Fibroblast of pulmonary artery (primary cell): ENCODE results near the gene TTC7B.
A peak's percentile ranks its signal among the peaks of the same experiment; 100 is the strongest.

Experiments
- DNase-seq: peaks from one replicate; pipeline ENCODE4 v3.0.0-alpha.2; 2010; ENCODE audit warnings: low read depth
- H3K4me3 ChIP-seq: replicated peaks from 2 replicates; pipeline ENCODE4 v1.5.1; 2011; ENCODE audit warnings: low read depth, mild to moderate bottlenecking, control low read depth, low read length, moderate library complexity
- CTCF ChIP-seq: IDR thresholded peaks from 2 replicates; pipeline ENCODE4 v1.5.1; 2011; ENCODE audit warnings: mild to moderate bottlenecking, control low read depth, low read length, inconsistent platforms; ENCODE audit errors: missing control alignments

The TTC7B gene

DNA sequence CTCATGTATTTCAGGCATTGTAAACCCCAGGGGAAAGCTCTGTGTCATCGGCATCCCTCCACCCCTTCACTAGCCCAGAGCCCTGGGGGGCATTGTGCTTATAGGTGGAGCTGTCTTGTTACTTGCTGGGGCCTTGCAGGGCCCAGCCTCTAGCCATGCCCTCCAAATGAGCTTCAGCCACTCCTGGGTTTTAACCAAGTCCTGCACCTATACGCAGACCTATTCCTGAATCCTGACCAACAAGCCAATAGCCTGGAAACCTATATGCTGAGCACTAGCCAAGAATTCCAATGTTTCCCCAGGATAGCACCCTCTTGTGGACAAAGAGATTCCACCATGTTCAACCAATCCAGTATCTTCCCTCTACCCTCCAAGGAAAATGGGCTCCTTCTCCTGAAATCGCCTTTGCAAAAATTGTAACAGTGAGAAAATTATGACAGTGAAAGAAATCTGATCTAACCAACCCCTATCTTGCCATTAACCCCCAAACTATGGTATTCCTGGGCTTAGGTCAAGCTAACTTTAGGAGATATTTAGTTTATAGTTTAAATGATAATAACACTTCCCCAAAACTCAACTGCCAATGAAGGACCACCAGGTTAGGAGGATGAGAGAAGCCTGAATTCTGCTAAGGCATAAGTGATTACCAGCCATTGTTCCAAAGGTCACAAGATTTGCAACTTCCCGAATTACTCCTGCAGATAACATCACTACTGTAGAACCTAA, 55.5 kb downstream of the TTC7B start:
- TF ChIP-seq CTCF: peak; percentile 74
- no peak overlapping the region for H3K4me3 ChIP-seq
- peak; percentile 71 for DNase-seq

DNA sequence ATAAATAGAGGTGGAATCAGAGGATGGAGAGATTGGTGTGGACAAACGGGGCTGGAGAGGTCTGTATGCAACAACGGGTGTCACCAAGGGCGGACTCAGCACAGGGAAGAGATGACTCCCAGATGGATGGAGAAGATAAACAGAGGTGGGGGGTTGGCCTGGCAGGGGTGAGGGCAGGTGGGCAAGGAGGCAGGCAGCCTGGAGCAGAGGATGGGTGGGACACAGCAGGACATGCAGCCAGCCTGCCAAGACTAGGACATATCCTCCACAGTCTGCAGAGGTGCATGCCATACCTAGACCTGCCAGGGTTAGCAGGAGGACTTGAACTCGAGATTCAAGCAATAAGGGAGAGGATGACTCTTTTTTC, 56.2 kb downstream of the TTC7B start:
- no peak overlapping the region for H3K4me3 ChIP-seq
- no peak for TF ChIP-seq CTCF
- DNase-seq: no peak

DNA sequence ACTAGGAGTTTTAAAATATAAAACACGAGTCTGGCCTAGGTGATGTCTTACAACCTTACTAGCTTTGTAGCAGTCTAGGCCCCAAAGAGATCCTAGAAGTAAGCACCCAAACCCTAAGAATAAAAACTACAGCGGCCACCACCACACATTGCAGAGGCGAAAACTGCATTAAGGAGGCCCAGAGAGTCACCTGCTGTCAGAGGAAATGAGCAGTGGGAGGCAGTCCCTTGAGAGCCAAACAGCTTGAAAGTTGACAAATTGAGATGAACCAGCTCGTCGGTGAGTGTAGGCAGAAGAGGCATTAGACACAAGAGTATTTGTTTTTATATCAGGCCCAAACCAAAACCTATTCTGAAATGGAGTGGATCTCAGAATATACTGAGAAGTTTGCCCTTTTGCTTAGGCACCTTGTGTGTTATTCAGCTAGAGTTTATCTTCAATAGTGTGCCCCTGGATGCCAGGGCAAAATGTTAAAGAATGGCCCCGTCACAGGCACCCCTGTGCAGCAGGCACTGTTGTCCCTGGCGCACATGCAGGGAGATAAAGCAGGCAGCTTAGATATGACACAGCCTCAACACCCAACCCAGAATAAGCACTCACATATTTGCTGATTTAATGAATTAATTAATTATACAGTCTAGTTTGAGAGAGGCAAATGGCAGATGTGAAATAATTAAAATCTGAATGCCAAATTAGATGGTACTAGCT, 56.7 kb downstream of the TTC7B start:
- H3K4me3 ChIP-seq: no peak overlapping the region
- DNase-seq: no peak
- TF ChIP-seq CTCF: no peak

DNA sequence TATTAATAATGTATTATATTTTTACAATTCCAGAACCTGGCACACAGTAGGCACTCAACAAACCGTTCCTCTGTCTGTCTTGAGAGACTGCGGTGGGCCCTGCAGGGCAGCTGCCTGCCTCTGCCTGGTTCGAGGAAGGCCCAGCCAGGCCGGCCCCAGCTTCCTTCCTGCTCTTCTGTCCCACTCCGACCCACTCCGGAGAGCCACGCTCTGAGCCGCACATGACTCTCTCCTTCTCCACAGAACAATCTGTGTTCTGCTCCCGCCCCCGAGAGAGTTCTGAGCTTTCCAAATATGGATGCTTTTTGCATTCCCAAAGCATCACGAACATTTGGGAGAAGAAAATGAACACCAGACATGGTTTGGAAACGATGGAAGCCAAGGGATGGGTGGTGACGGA, 57.3 kb downstream of the TTC7B start:
- no peak for TF ChIP-seq CTCF
- peak overlapping the region; percentile 62 for H3K4me3 ChIP-seq
- peak; percentile 31 for DNase-seq

DNA sequence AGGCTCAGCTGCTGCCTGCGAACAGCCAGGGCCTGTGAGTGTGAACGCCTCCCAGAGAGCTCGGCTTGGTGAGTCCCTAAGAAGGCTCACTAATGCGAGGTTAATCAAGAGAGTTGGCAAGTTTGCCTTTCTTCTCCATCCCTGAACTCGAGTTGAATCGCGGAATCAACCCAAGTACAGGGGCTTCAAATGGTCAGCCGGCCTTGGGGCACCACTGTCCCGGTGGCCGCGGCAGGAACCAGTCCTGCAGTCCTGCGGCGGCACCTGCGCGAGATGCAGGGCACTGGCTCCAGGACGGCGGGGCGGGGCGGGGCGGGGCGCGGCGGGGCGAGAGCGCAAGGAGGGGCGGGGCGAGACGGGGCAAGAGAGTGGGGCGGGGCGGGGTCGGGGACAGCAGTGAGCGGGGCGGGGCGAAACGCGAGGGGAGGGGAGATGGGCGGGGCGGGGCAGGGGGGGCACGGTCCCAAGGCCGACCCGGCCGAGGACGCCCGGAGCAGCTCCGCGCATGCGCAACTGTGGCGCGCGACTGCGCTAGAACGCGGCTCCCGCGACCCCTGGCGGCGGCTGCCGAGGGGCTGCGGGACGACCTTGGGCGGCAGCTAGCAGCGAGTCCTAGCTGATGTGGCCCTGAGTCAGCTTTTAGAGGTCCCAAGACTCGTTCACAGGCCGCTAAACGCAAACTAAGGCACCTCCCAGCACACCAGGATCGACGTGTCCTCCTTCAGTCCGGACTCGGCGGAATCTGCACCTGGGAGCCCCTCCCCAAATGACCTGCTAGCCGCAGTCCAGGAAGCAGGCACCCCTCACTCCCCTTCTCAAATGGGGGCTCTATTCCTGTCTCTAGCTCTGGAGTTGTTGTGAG, 58.0 kb downstream of the TTC7B start:
- H3K4me3 ChIP-seq: peak overlapping the region; percentile 62
- peak; percentile 65 for TF ChIP-seq CTCF
- peak; percentile 91 for DNase-seq

- DNase-seq: no peak
- no peak for TF ChIP-seq CTCF
- no peak overlapping the region for H3K4me3 ChIP-seq
Observed at GRCh38 chr14:90757452-90757851, 58.8 kb downstream of the TTC7B start.
